Hepatocyte (in vitro differentiated cells): ENCODE results near the gene RASGRP1. TPM values are rescaled to one million over a fixed set of nuclear protein-coding genes. Genes with fewer than 3 reads are reported as not detected.

ENCODE experiments used
- DNase-seq: peaks from one replicate; pipeline ENCODE4 v3.0.0-alpha.2; 2016; ENCODE audit warnings: low spot score
- H2AFZ ChIP-seq: fragments of 200-600 bp; sonication (generic); 2 replicates; pipeline ENCODE4 v1.6.0; 2016; ENCODE audit warnings: antibody characterized with exemption, mild to moderate bottlenecking
- H3K27ac ChIP-seq: fragments of 200-600 bp; sonication (generic); 2 replicates; pipeline ENCODE4 v1.5.1; 2016; ENCODE audit warnings: mild to moderate bottlenecking
- H3K27me3 ChIP-seq: fragments of 200-600 bp; sonication (generic); 2 replicates; pipeline ENCODE4 v1.6.1; 2016
- H3K36me3 ChIP-seq: fragments of 200-600 bp; sonication (generic); replicated peaks from 2 replicates; pipeline ENCODE4 v1.5.1; 2016; ENCODE audit warnings: low read depth; ENCODE audit not compliant: insufficient read depth
- H3K4me1 ChIP-seq: fragments of 200-600 bp; sonication (generic); 2 replicates; pipeline ENCODE4 v1.5.1; 2016; ENCODE audit warnings: mild to moderate bottlenecking, moderate library complexity; ENCODE audit not compliant: insufficient read depth
- H3K4me2 ChIP-seq: fragments of 200-600 bp; sonication (generic); 2 replicates; pipeline ENCODE4 v1.6.0; 2016
- H3K4me3 ChIP-seq: fragments of 200-600 bp; sonication (generic); 2 replicates; pipeline ENCODE4 v1.5.1; 2016; ENCODE audit warnings: mild to moderate bottlenecking
- H3K79me2 ChIP-seq: fragments of 200-600 bp; sonication (generic); 2 replicates; pipeline ENCODE4 v1.6.0; 2017; ENCODE audit warnings: mild to moderate bottlenecking
- H3K9me2 ChIP-seq: fragments of 200-600 bp; sonication (generic); replicated peaks from 2 replicates; pipeline ENCODE4 v1.6.0; 2017; ENCODE audit warnings: mild to moderate bottlenecking; ENCODE audit not compliant: insufficient read depth
- H3K9me3 ChIP-seq: fragments of 200-600 bp; sonication (generic); 2 replicates; pipeline ENCODE4 v1.5.1; 2016; ENCODE audit warnings: low read depth, mild to moderate bottlenecking
- H4K20me1 ChIP-seq: fragments of 200-600 bp; sonication (generic); 2 replicates; pipeline ENCODE4 v1.6.0; 2016; ENCODE audit warnings: mild to moderate bottlenecking; ENCODE audit not compliant: insufficient read depth, poor library complexity, severe bottlenecking
- CTCF ChIP-seq: fragments of 200-600 bp; sonication (generic); IDR thresholded peaks from 2 replicates; pipeline ENCODE4 v1.5.1; 2016; ENCODE audit warnings: antibody characterized with exemption, mild to moderate bottlenecking; ENCODE audit not compliant: poor library complexity
- EZH2 ChIP-seq: fragments of 200-600 bp; sonication (generic); IDR thresholded peaks from 2 replicates; pipeline ENCODE4 v1.6.1; 2016; ENCODE audit warnings: antibody characterized with exemption, mild to moderate bottlenecking, borderline replicate concordance
- EZH2phosphoT487 ChIP-seq: fragments of 200-600 bp; sonication (generic); IDR thresholded peaks from one replicate; pipeline ENCODE4 v1.6.1; 2018; ENCODE audit warnings: antibody characterized with exemption, mild to moderate bottlenecking, low read depth, moderate library complexity; ENCODE audit not compliant: unreplicated experiment, severe bottlenecking
- WGBS: methylation state at CpG from one replicate; pipeline ENCODE4 v1.1.6; 2016; ENCODE audit warnings: low lambda C conversion rate; ENCODE audit errors: missing lambda C conversion rate; 5-methylcytosine and 5-hydroxymethylcytosine counted together
- polyA plus RNA-seq: library from polyadenylated mRNA; unstranded; fragments of >200 nt; fragmentation: Nextera tagmentation; extraction: Ambion mirVana; gene quantifications from 2 replicates; pipeline ENCODE4 v1.2.1, GENCODE V29; 2016
- total RNA-seq: library from RNA; depleted of rRNA; stranded (reverse); fragments of >200 nt; gene quantifications from 2 replicates; pipeline ENCODE4 v1.2.3, GENCODE V29; 2014

Gene RASGRP1
- total and polyA plus RNA-seq, 2 experiments from 2014 or later: 0.41 to 0.53 TPM

DNA sequence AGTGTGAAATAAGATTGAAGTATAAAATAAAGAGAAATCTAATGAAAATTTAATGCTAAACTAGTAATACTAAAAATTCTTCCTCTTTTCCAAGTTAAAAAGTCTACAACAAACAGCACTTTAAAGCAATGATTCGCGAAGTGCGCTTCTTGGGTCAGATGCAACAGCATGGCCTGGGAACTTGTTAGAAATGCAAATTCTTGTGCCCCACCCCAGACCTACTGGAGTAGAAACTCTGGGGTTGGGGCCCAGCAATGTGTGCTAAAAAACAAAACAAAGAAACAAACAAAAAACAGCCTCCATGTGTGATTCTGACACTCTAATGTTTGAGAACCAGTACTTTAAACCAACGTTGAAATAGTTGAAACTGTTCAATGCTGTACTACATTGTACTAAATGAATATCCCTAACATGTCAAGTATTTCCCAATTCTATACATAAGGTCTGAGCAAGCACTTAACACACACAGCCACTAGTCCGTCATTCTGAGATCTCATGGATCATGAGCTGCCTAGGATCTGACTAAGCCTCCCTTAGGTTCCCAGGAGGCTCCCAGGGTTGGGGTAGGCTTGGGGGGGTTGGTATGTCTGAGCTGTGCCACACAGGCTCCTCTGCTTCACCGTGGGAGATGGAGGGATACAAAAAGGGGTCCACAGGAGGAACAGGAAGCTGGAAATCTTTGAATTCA, 6.1 kb downstream of the RASGRP1 start:
- Histone ChIP-seq H3K4me2 (no peak overlapping the region), H3K4me3 (no peak overlapping the region), H3K9me3 (no peaks in the 10 kb centered on the region), H3K27me3 (peaks cover 26% of the 10 kb centered on the region), H3K36me3 (no peaks in the 10 kb centered on the region), H4K20me1 (no peaks in the 10 kb centered on the region), H3K79me2 (no peaks in the 10 kb centered on the region), H3K27ac (no peak overlapping the region), H3K9me2 (no peaks in the 10 kb centered on the region), H2AFZ (no peak overlapping the region), H3K4me1 (peaks cover 6% of the 10 kb centered on the region)
- DNase-seq: no peak
- 85% methylated on average over 6 of the region's 6 CpGs for WGBS
- TF ChIP-seq EZH2 (no peak), CTCF (no peak), EZH2phosphoT487 (no peak)

GRCh38 chr15:38557921-38558320, 6.7 kb downstream of the RASGRP1 start:
- H3K4me3 ChIP-seq: no peak overlapping the region
- WGBS: 83% methylated on average over 10 of the region's 10 CpGs
- peaks cover 10% of the 10 kb centered on the region for H3K4me1 ChIP-seq
- DNase-seq: no peak
- H2AFZ ChIP-seq: no peak overlapping the region
- H3K79me2 ChIP-seq: no peaks in the 10 kb centered on the region
- H4K20me1 ChIP-seq: no peaks in the 10 kb centered on the region
- H3K36me3 ChIP-seq: no peaks in the 10 kb centered on the region
- no peak for TF ChIP-seq EZH2phosphoT487
- no peak for TF ChIP-seq CTCF
- no peak for TF ChIP-seq EZH2
- no peaks in the 10 kb centered on the region for H3K9me2 ChIP-seq
- H3K9me3 ChIP-seq: no peaks in the 10 kb centered on the region
- peaks cover 20% of the 10 kb centered on the region for H3K27me3 ChIP-seq
- H3K4me2 ChIP-seq: no peak overlapping the region
- no peak overlapping the region for H3K27ac ChIP-seq

- H3K27ac ChIP-seq: no peak overlapping the region
- H3K27me3 ChIP-seq: peaks cover 1% of the 10 kb centered on the region
- peaks cover 18% of the 10 kb centered on the region for H3K4me1 ChIP-seq
- TF ChIP-seq CTCF (no peak), EZH2phosphoT487 (no peak), EZH2 (no peak)
- no peak overlapping the region for H2AFZ ChIP-seq
- no peak overlapping the region for H3K4me2 ChIP-seq
- no peaks in the 10 kb centered on the region for H3K9me2 ChIP-seq
- no peak overlapping the region for H3K4me3 ChIP-seq
- no peaks in the 10 kb centered on the region for H4K20me1 ChIP-seq
- DNase-seq: no peak
- no peaks in the 10 kb centered on the region for H3K9me3 ChIP-seq
- H3K36me3 ChIP-seq: no peaks in the 10 kb centered on the region
- H3K79me2 ChIP-seq: no peaks in the 10 kb centered on the region
- 56% methylated on average over 5 of the region's 5 CpGs for WGBS
Measured at GRCh38 chr15:38555686-38556334, 8.8 kb downstream of the RASGRP1 start.
